GM21390 (cell line): Measurements from ENCODE around the gene AHDC1.
"Not testable (repeated sequence)": the region's sequence is repeated elsewhere in the genome, so short reads cannot be mapped to it uniquely, and the experiment has no call there.

Source experiments
- ATAC-seq: cut with Tn5 transposase; IDR thresholded peaks from one replicate; pipeline ENCODE4 v1.9.1; 2021; ENCODE audit not compliant: unreplicated experiment

AHDC1 gene

GRCh38 chr1:27603681-27604578 lies at the start of gene AHDC1:
TSS of gene AHDC1 (minus strand) at chr1:27604144. CDS start at chr1:27552115, 52,029 bp downstream.
- ATAC-seq = peak; percentile 65

GRCh38 chr1:27652111-27652864 lies 48.3 kb upstream of the AHDC1 start:
- ATAC-seq = no peak

- no peak for ATAC-seq
These were observed 46.7 kb upstream of the AHDC1 start for GRCh38 chr1:27650539-27651175.

- ATAC-seq = no peak
These were observed 46.2 kb upstream of the AHDC1 start for GRCh38 chr1:27650171-27650538.

- ATAC-seq = no peak
These were observed 45.3 kb upstream of the AHDC1 start for GRCh38 chr1:27649306-27649635.

- ATAC-seq = no peak
These were observed 44.8 kb upstream of the AHDC1 start for GRCh38 chr1:27648602-27649305.

- no peak for ATAC-seq
These were observed 43.4 kb upstream of the AHDC1 start for GRCh38 chr1:27647328-27647727.

GRCh38 chr1:27646676-27647075 lies 42.7 kb upstream of the AHDC1 start:
- ATAC-seq = no peak

- ATAC-seq = no peak
These were observed 41.1 kb upstream of the AHDC1 start for GRCh38 chr1:27645071-27645415.

- ATAC-seq = no peak
These were observed 40.6 kb upstream of the AHDC1 start for GRCh38 chr1:27644369-27645070.

GRCh38 chr1:27643600-27644368 lies 39.8 kb upstream of the AHDC1 start:
- no peak for ATAC-seq

GRCh38 chr1:27640514-27640913 lies 36.6 kb upstream of the AHDC1 start:
- not testable (repeated sequence) for ATAC-seq

GRCh38 chr1:27638805-27639204 lies 34.9 kb upstream of the AHDC1 start:
- ATAC-seq = no peak

GRCh38 chr1:27638047-27638734 lies 34.2 kb upstream of the AHDC1 start:
- no peak for ATAC-seq

- no peak for ATAC-seq
These were observed 31.6 kb upstream of the AHDC1 start for GRCh38 chr1:27635396-27636142.

- no peak for ATAC-seq
These were observed 31.0 kb upstream of the AHDC1 start, which contains the start of gene FGR for GRCh38 chr1:27634985-27635367. TSS of gene FGR (minus strand) at chr1:27635185. CDS start at chr1:27623916, 11,269 bp downstream.

- no peak for ATAC-seq
These were observed 30.4 kb upstream of the AHDC1 start for GRCh38 chr1:27634177-27634984.
